ENCODE data around the gene RANBP3L. TPM values are rescaled to one million over a fixed set of nuclear protein-coding genes. Genes with fewer than 3 reads are reported as not detected.

Gene RANBP3L
- total and polyA plus RNA-seq, 2 of the 4 experiments (the other 2 are of a cell fraction), result not detected

- no TSS peak for BruUV-seq (replicated peaks)
These were observed 101.2 kb downstream of the RANBP3L start for GRCh38 chr5:36200513-36200912.

More at GRCh38 chr5:36200513-36200912, 101.2 kb downstream of the RANBP3L start:
- ATAC-seq (ENCODE audit: low read depth), result no peak
- 0 out of 4 replicates have a peak overlapping the region, but pooled peaks of 1 of the 2 experiments have one; percentile 24 for H4K8ac ChIP-seq (ENCODE audit: low read depth in 2 of 2, low read length in 2 of 2)
- no peak overlapping the region for H3K9ac ChIP-seq (ENCODE audit: low read depth, low read length)
- no peak overlapping the region for H2BK15ac ChIP-seq (ENCODE audit: low read depth, low read length)
- no peak overlapping the region for H3K4me3 ChIP-seq (ENCODE audit: insufficient read depth, low read depth, low read length)
- no peak overlapping the region for H3K18ac ChIP-seq (ENCODE audit: low read depth, low read length)
- no peak overlapping the region for H3K4me2 ChIP-seq (ENCODE audit: low read depth, low read length)
- H2BK5ac ChIP-seq (ENCODE audit: low read depth, low read length, poor library complexity, severe bottlenecking), result no peak overlapping the region
- H3K23ac ChIP-seq (ENCODE audit: low read depth, low read length), result no peak overlapping the region; the same call in 1 of the 2 replicates
- no peak overlapping the region for H2BK20ac ChIP-seq (ENCODE audit: low read depth, low read length)
- ChIA-PET POLR2A (ENCODE audit: unreplicated experiment) (no interaction called here), CTCF (interaction anchor here (1.2 kb wide), 1 partner anchor 65 kb away, joined by 3 read pairs; no protein-coding TSS in a partner anchor)
- WGBS, 2 experiments (ENCODE audit: extremely low coverage in 2 of 2, insufficient read length in 1 of 2), result no CpG with 5 or more reads among the region's 4 CpGs
- no peak overlapping the region for H2AK5ac ChIP-seq (ENCODE audit: low read depth, low read length)
- peak; percentile 55 for DNase-seq
- no peaks in the 10 kb centered on the region for H3K79me1 ChIP-seq (ENCODE audit: low read depth in 1 of 2, low read length in 2 of 2)
- in situ Hi-C loops (cut with MboI; ENCODE audit: low sequenced_read_pairs) (no loop called here), intact Hi-C loops (cut with micrococcal nuclease) (no loop called here), dilution Hi-C loops (cut with HindIII; ENCODE audit: low sequenced_read_pairs, unreplicated experiment) (no loop called here)
- 0 out of 2 replicates have a peak overlapping the region, but pooled peaks have one; percentile 48 for H3K14ac ChIP-seq (replicated peaks; ENCODE audit: low read depth, low read length)
- H4K20me1 ChIP-seq (ENCODE audit: insufficient read depth, low read length), result no peaks in the 10 kb centered on the region
- H3K9me3 ChIP-seq (ENCODE audit: control insufficient read depth, insufficient read depth, low read length), result no peaks in the 10 kb centered on the region
- H3K4me1 ChIP-seq (ENCODE audit: control insufficient read depth, insufficient read depth, low read length), result peaks cover 2% of the 10 kb centered on the region
- H2AFZ ChIP-seq (replicated peaks; ENCODE audit: low read length, poor library complexity), result no peak overlapping the region
- no peak overlapping the region for H4K5ac ChIP-seq (ENCODE audit: low read depth, low read length)
- no peak overlapping the region for H3K4ac ChIP-seq (ENCODE audit: low read depth, low read length)
- H3K9me1 ChIP-seq (ENCODE audit: insufficient read depth, low read length), result no peaks in the 10 kb centered on the region
- no peak overlapping the region for H2BK120ac ChIP-seq (ENCODE audit: low read depth, low read length)
- peaks cover 8% of the 10 kb centered on the region for H3K36me3 ChIP-seq (ENCODE audit: control insufficient read depth, insufficient read depth, low read length)
- H3K56ac ChIP-seq (ENCODE audit: extremely low read depth, insufficient read depth, low read length), result no peak overlapping the region
- H3K27ac ChIP-seq (ENCODE audit: insufficient read depth, low read length), result no peak overlapping the region
- no peak overlapping the region for H4K91ac ChIP-seq (ENCODE audit: insufficient read depth, low read depth, low read length)
- no peaks in the 10 kb centered on the region for H3K27me3 ChIP-seq (ENCODE audit: control insufficient read depth, insufficient read depth, low read length)
- no peak overlapping the region for H2AK9ac ChIP-seq (replicated peaks; ENCODE audit: low read depth, low read length, poor library complexity)
- no peak for TF ChIP-seq MXI1 (IDR thresholded peaks at IDR 0.05; ENCODE audit: borderline replicate concordance, low read depth, low read length)
- no peak for TF ChIP-seq NFE2L2 (IDR thresholded peaks at IDR 0.05; ENCODE audit: low read depth, low read length)
- TF ChIP-seq RAD21 (IDR thresholded peaks at IDR 0.05; ENCODE audit: low read length), result no peak
- TF ChIP-seq MAZ (IDR thresholded peaks at IDR 0.05; ENCODE audit: borderline replicate concordance, low read depth, low read length), result no peak
- TF ChIP-seq CEBPB (IDR thresholded peaks at IDR 0.05; ENCODE audit: low read depth, low read length), result no peak
- no peak for TF ChIP-seq RCOR1 (IDR thresholded peaks at IDR 0.05; ENCODE audit: insufficient replicate concordance, low read length)
- TF ChIP-seq BHLHE40 (IDR thresholded peaks at IDR 0.05; ENCODE audit: low read depth, low read length), result no peak
- TF ChIP-seq FOS (IDR thresholded peaks at IDR 0.05; ENCODE audit: low read depth, low read length), result 0 out of 2 replicates have a peak, but pooled peaks have one; percentile 35

All from IMR-90 (cell line).